HEK293 (cell line): Measurements from ENCODE around the gene FIGNL2.

Source experiments
- GLI4 ChIP-seq: fragments of 450-650 bp; formaldehyde crosslinking; IDR thresholded peaks from 2 replicates; pipeline ENCODE4 v1.5.1; 2016; ENCODE audit warnings: missing biosample characterization, missing genetic modification characterization
- ZBTB10 ChIP-seq: fragments of 450-650 bp; formaldehyde crosslinking; IDR thresholded peaks from 2 replicates; pipeline ENCODE4 v1.5.1; 2016; ENCODE audit warnings: missing biosample characterization, missing genetic modification characterization
- ZFHX2 ChIP-seq: fragments of 450-650 bp; formaldehyde crosslinking; conservative IDR thresholded peaks from 2 replicates; pipeline ENCODE4 v1.5.1; 2016; ENCODE audit warnings: missing biosample characterization, missing genetic modification characterization
- ZNF138 ChIP-seq: fragments of 450-650 bp; formaldehyde crosslinking; IDR thresholded peaks from 2 replicates; pipeline ENCODE4 v1.5.1; 2016; ENCODE audit warnings: missing biosample characterization, missing genetic modification characterization, borderline replicate concordance
- ZNF280D ChIP-seq: fragments of 450-650 bp; formaldehyde crosslinking; IDR thresholded peaks from 2 replicates; pipeline ENCODE4 v1.5.1; 2016; ENCODE audit warnings: missing biosample characterization, missing genetic modification characterization
- ZNF510 ChIP-seq: fragments of 450-650 bp; formaldehyde crosslinking; IDR thresholded peaks from 2 replicates; pipeline ENCODE4 v1.5.1; 2018; ENCODE audit warnings: mild to moderate bottlenecking, missing genetic modification characterization, missing biosample characterization; ENCODE audit not compliant: insufficient replicate concordance
- ZSCAN30 ChIP-seq: fragments of 450-650 bp; IDR thresholded peaks from 2 replicates; pipeline ENCODE4 v1.5.1; 2018; ENCODE audit warnings: missing biosample characterization, mild to moderate bottlenecking, missing genetic modification characterization, moderate library complexity
- TF ChIP-seq, protein P1 (sequence below): fragments of 450-650 bp; formaldehyde crosslinking; IDR thresholded peaks from 2 replicates; pipeline ENCODE4 v1.5.1; 2016; ENCODE audit warnings: missing biosample characterization, missing genetic modification characterization

GRCh38 chr12:51863363-51863932, 14.9 kb upstream of the FIGNL2 start:
- TF ChIP-seq ZFHX2 (tag by site-specific recombination) = no peak
- TF ChIP-seq, protein P1, sequence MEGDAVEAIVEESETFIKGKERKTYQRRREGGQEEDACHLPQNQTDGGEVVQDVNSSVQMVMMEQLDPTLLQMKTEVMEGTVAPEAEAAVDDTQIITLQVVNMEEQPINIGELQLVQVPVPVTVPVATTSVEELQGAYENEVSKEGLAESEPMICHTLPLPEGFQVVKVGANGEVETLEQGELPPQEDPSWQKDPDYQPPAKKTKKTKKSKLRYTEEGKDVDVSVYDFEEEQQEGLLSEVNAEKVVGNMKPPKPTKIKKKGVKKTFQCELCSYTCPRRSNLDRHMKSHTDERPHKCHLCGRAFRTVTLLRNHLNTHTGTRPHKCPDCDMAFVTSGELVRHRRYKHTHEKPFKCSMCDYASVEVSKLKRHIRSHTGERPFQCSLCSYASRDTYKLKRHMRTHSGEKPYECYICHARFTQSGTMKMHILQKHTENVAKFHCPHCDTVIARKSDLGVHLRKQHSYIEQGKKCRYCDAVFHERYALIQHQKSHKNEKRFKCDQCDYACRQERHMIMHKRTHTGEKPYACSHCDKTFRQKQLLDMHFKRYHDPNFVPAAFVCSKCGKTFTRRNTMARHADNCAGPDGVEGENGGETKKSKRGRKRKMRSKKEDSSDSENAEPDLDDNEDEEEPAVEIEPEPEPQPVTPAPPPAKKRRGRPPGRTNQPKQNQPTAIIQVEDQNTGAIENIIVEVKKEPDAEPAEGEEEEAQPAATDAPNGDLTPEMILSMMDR (tag by site-specific recombination) = no peak
- no peak for TF ChIP-seq ZBTB10 (tag by site-specific recombination)
- no peak for TF ChIP-seq ZNF510 (tag by site-specific recombination)
- no peak for TF ChIP-seq ZNF280D (tag by site-specific recombination)
- no peak for TF ChIP-seq ZNF138
- no peak for TF ChIP-seq GLI4 (tag by site-specific recombination)
- TF ChIP-seq ZSCAN30 (tag by site-specific recombination) = no peak
